NT2/D1 (cell line): Measurements from ENCODE around the gene CYTIP.

Experiments
- DNase-seq: peaks from one replicate; pipeline ENCODE4 v3.0.0-alpha.2; 2011; ENCODE audit warnings: low read depth, low spot score
- H3K27me3 ChIP-seq: 2 replicates; pipeline ENCODE4 v1.6.0; 2011; ENCODE audit warnings: mild to moderate bottlenecking; ENCODE audit not compliant: insufficient read length, insufficient read depth
- H3K36me3 ChIP-seq: 2 replicates; pipeline ENCODE4 v1.6.1; 2011; ENCODE audit warnings: mild to moderate bottlenecking, low read length, mixed read lengths; ENCODE audit not compliant: insufficient read depth, insufficient read length
- H3K4me1 ChIP-seq: 2 replicates; pipeline ENCODE4 v1.5.1; 2011; ENCODE audit not compliant: insufficient read depth, insufficient read length
- H3K4me3 ChIP-seq: 2 replicates; pipeline ENCODE4 v1.5.1; 2011; ENCODE audit warnings: low read depth; ENCODE audit not compliant: insufficient read length
- H3K9ac ChIP-seq: 2 replicates; pipeline ENCODE4 v1.6.0; 2011; ENCODE audit warnings: low read depth; ENCODE audit not compliant: insufficient read length
- H3K9me3 ChIP-seq: 2 replicates; pipeline ENCODE4 v1.5.1; 2011; ENCODE audit warnings: mild to moderate bottlenecking, low read length; ENCODE audit not compliant: insufficient read depth
- SUZ12 ChIP-seq: IDR thresholded peaks from 2 replicates; pipeline ENCODE4 v1.6.1; 2011; ENCODE audit not compliant: insufficient read length, insufficient read depth; ENCODE audit errors: extremely low read depth
- YY1 ChIP-seq: IDR thresholded peaks from 2 replicates; pipeline ENCODE4 v1.6.1; 2011; ENCODE audit not compliant: insufficient read length, insufficient read depth
- ZNF274 ChIP-seq: IDR thresholded peaks from 2 replicates; pipeline ENCODE4 v1.6.1; 2011; ENCODE audit warnings: mild to moderate bottlenecking, low read depth, low read length

The CYTIP gene

GRCh38 chr2:157421331-157421944, 22.5 kb downstream of the CYTIP start:
- Histone ChIP-seq H3K27me3 (no peaks in the 10 kb centered on the region), H3K9me3 (peaks cover 6% of the 10 kb centered on the region; the same call in 1 of the 2 replicates), H3K9ac (no peak overlapping the region), H3K36me3 (no peaks in the 10 kb centered on the region), H3K4me3 (no peak overlapping the region), H3K4me1 (no peaks in the 10 kb centered on the region)
- TF ChIP-seq SUZ12, result no peak
- no peak for TF ChIP-seq YY1
- TF ChIP-seq ZNF274, result no peak
- no peak for DNase-seq

- Histone ChIP-seq H3K9ac (no peak overlapping the region), H3K27me3 (no peaks in the 10 kb centered on the region), H3K9me3 (peaks cover 6% of the 10 kb centered on the region; the same call in 1 of the 2 replicates), H3K4me3 (no peak overlapping the region), H3K36me3 (no peaks in the 10 kb centered on the region), H3K4me1 (no peaks in the 10 kb centered on the region)
- TF ChIP-seq SUZ12, result no peak
- TF ChIP-seq YY1, result no peak
- no peak for TF ChIP-seq ZNF274
- no peak for DNase-seq
Observed at GRCh38 chr2:157420771-157421323, 23.0 kb downstream of the CYTIP start.

- H3K27me3 ChIP-seq, result no peaks in the 10 kb centered on the region
- no peak for DNase-seq
- no peaks in the 10 kb centered on the region for H3K9me3 ChIP-seq
- H3K36me3 ChIP-seq, result no peaks in the 10 kb centered on the region
- H3K4me3 ChIP-seq, result no peak overlapping the region
- no peak overlapping the region for H3K9ac ChIP-seq
- H3K4me1 ChIP-seq, result no peaks in the 10 kb centered on the region
- TF ChIP-seq YY1 (no peak), SUZ12 (no peak), ZNF274 (no peak)
Observed at GRCh38 chr2:157419031-157419575, 24.8 kb downstream of the CYTIP start.

GRCh38 chr2:157418239-157418641, 25.6 kb downstream of the CYTIP start:
- Histone ChIP-seq H3K4me1 (no peaks in the 10 kb centered on the region), H3K9ac (no peak overlapping the region), H3K36me3 (no peaks in the 10 kb centered on the region), H3K9me3 (no peaks in the 10 kb centered on the region), H3K27me3 (no peaks in the 10 kb centered on the region), H3K4me3 (no peak overlapping the region)
- DNase-seq, result no peak
- no peak for TF ChIP-seq ZNF274

GRCh38 chr2:157415591-157416101, 28.2 kb downstream of the CYTIP start:
- no peak overlapping the region for H3K9ac ChIP-seq
- H3K4me1 ChIP-seq, result no peaks in the 10 kb centered on the region
- no peaks in the 10 kb centered on the region for H3K36me3 ChIP-seq
- H3K9me3 ChIP-seq, result no peaks in the 10 kb centered on the region
- no peak for TF ChIP-seq SUZ12
- no peak for TF ChIP-seq ZNF274
- TF ChIP-seq YY1, result no peak
- H3K4me3 ChIP-seq, result no peak overlapping the region
- no peak for DNase-seq
- H3K27me3 ChIP-seq, result no peaks in the 10 kb centered on the region

GRCh38 chr2:157414050-157414449, 29.8 kb downstream of the CYTIP start:
- H3K9ac ChIP-seq, result no peak overlapping the region
- no peak for DNase-seq
- H3K27me3 ChIP-seq, result no peaks in the 10 kb centered on the region
- TF ChIP-seq SUZ12 (no peak), YY1 (no peak), ZNF274 (no peak)
- H3K36me3 ChIP-seq, result no peaks in the 10 kb centered on the region
- H3K9me3 ChIP-seq, result no peaks in the 10 kb centered on the region
- no peak overlapping the region for H3K4me3 ChIP-seq
- no peaks in the 10 kb centered on the region for H3K4me1 ChIP-seq

GRCh38 chr2:157413326-157414035, 30.4 kb downstream of the CYTIP start:
- H3K9ac ChIP-seq, result no peak overlapping the region
- TF ChIP-seq YY1 (no peak), ZNF274 (no peak), SUZ12 (no peak)
- H3K27me3 ChIP-seq, result no peaks in the 10 kb centered on the region
- no peak for DNase-seq
- H3K9me3 ChIP-seq, result no peaks in the 10 kb centered on the region
- H3K4me3 ChIP-seq, result no peak overlapping the region
- H3K4me1 ChIP-seq, result no peaks in the 10 kb centered on the region
- no peaks in the 10 kb centered on the region for H3K36me3 ChIP-seq
